ENCODE data around the gene TMOD1.
A peak's percentile ranks its signal among the peaks of the same experiment; 100 is the strongest.

TMOD1 gene

GRCh38 chr9:97623946-97624345, 122.5 kb downstream of the TMOD1 start:
- Histone ChIP-seq H3K4me1 (ENCODE audit: control insufficient read depth, insufficient read depth, low read length) (peaks cover 5% of the 10 kb centered on the region), H3K27me3 (ENCODE audit: control insufficient read depth, insufficient read depth, low read length) (no peaks in the 10 kb centered on the region), H3K9ac (ENCODE audit: low read depth, low read length) (no peak overlapping the region), H3K36me3 (ENCODE audit: control insufficient read depth, insufficient read depth, low read length) (peaks cover 22% of the 10 kb centered on the region), H3K9me3 (ENCODE audit: control insufficient read depth, insufficient read depth, low read length) (peaks cover 3% of the 10 kb centered on the region), H3K4me3 (ENCODE audit: low read depth, low read length) (no peak overlapping the region)

GRCh38 chr9:97625620-97626019, 124.2 kb downstream of the TMOD1 start:
- no peaks in the 10 kb centered on the region for H3K27me3 ChIP-seq (ENCODE audit: control insufficient read depth, insufficient read depth, low read length)
- H3K4me1 ChIP-seq (ENCODE audit: control insufficient read depth, insufficient read depth, low read length) = peaks cover 10% of the 10 kb centered on the region
- H3K9me3 ChIP-seq (ENCODE audit: control insufficient read depth, insufficient read depth, low read length) = peaks cover 3% of the 10 kb centered on the region
- no peak overlapping the region for H3K4me3 ChIP-seq (ENCODE audit: low read depth, low read length)
- peaks cover 22% of the 10 kb centered on the region for H3K36me3 ChIP-seq (ENCODE audit: control insufficient read depth, insufficient read depth, low read length)
- H3K9ac ChIP-seq (ENCODE audit: low read depth, low read length) = no peak overlapping the region

GRCh38 chr9:97627624-97628023, 126.2 kb downstream of the TMOD1 start:
- no peaks in the 10 kb centered on the region for H3K9me3 ChIP-seq (ENCODE audit: control insufficient read depth, insufficient read depth, low read length)
- no peak overlapping the region for H3K9ac ChIP-seq (ENCODE audit: low read depth, low read length)
- peaks cover 10% of the 10 kb centered on the region for H3K4me1 ChIP-seq (ENCODE audit: control insufficient read depth, insufficient read depth, low read length)
- no peak overlapping the region for H3K4me3 ChIP-seq (ENCODE audit: low read depth, low read length)
- H3K27me3 ChIP-seq (ENCODE audit: control insufficient read depth, insufficient read depth, low read length) = no peaks in the 10 kb centered on the region
- peaks cover 11% of the 10 kb centered on the region for H3K36me3 ChIP-seq (ENCODE audit: control insufficient read depth, insufficient read depth, low read length)

GRCh38 chr9:97628668-97629067, 127.2 kb downstream of the TMOD1 start:
- no peak overlapping the region for H3K4me3 ChIP-seq (ENCODE audit: low read depth, low read length)
- H3K9ac ChIP-seq (ENCODE audit: low read depth, low read length) = no peak overlapping the region
- H3K9me3 ChIP-seq (ENCODE audit: control insufficient read depth, insufficient read depth, low read length) = no peaks in the 10 kb centered on the region
- H3K36me3 ChIP-seq (ENCODE audit: control insufficient read depth, insufficient read depth, low read length) = peaks cover 6% of the 10 kb centered on the region
- H3K4me1 ChIP-seq (ENCODE audit: control insufficient read depth, insufficient read depth, low read length) = peaks cover 10% of the 10 kb centered on the region
- H3K27me3 ChIP-seq (ENCODE audit: control insufficient read depth, insufficient read depth, low read length) = no peaks in the 10 kb centered on the region

GRCh38 chr9:97629156-97629555, 127.7 kb downstream of the TMOD1 start:
- H3K4me3 ChIP-seq (ENCODE audit: low read depth, low read length) = no peak overlapping the region
- H3K4me1 ChIP-seq (ENCODE audit: control insufficient read depth, insufficient read depth, low read length) = peaks cover 10% of the 10 kb centered on the region
- H3K9ac ChIP-seq (ENCODE audit: low read depth, low read length) = no peak overlapping the region
- H3K9me3 ChIP-seq (ENCODE audit: control insufficient read depth, insufficient read depth, low read length) = no peaks in the 10 kb centered on the region
- peaks cover 2% of the 10 kb centered on the region for H3K36me3 ChIP-seq (ENCODE audit: control insufficient read depth, insufficient read depth, low read length)
- no peaks in the 10 kb centered on the region for H3K27me3 ChIP-seq (ENCODE audit: control insufficient read depth, insufficient read depth, low read length)

GRCh38 chr9:97630591-97630990, 129.1 kb downstream of the TMOD1 start:
- no peak overlapping the region for H3K9ac ChIP-seq (ENCODE audit: low read depth, low read length)
- H3K4me1 ChIP-seq (ENCODE audit: control insufficient read depth, insufficient read depth, low read length) = peaks cover 10% of the 10 kb centered on the region
- no peaks in the 10 kb centered on the region for H3K9me3 ChIP-seq (ENCODE audit: control insufficient read depth, insufficient read depth, low read length)
- no peaks in the 10 kb centered on the region for H3K36me3 ChIP-seq (ENCODE audit: control insufficient read depth, insufficient read depth, low read length)
- H3K4me3 ChIP-seq (ENCODE audit: low read depth, low read length) = no peak overlapping the region
- no peaks in the 10 kb centered on the region for H3K27me3 ChIP-seq (ENCODE audit: control insufficient read depth, insufficient read depth, low read length)

- Histone ChIP-seq H3K9ac (ENCODE audit: low read depth, low read length) (peak overlapping the region; percentile 90), H3K36me3 (ENCODE audit: control insufficient read depth, insufficient read depth, low read length) (no peaks in the 10 kb centered on the region), H3K9me3 (ENCODE audit: control insufficient read depth, insufficient read depth, low read length) (no peaks in the 10 kb centered on the region), H3K4me3 (ENCODE audit: low read depth, low read length) (peak overlapping the region; percentile 68), H3K4me1 (ENCODE audit: control insufficient read depth, insufficient read depth, low read length) (peaks cover 15% of the 10 kb centered on the region), H3K27me3 (ENCODE audit: control insufficient read depth, insufficient read depth, low read length) (no peaks in the 10 kb centered on the region)
Measured at GRCh38 chr9:97632248-97632984, 130.9 kb downstream of the TMOD1 start.

GRCh38 chr9:97632985-97633858, 131.8 kb downstream of the TMOD1 start, which contains the start of the genes NCBP1 and TSTD2:
Gene NCBP1 (plus strand): TSS chr9:97633821. CDS start chr9:97633882, 61 bp downstream.
Gene TSTD2 (minus strand): TSS chr9:97633368. CDS start chr9:97627562, 5,806 bp downstream.
- H3K27me3 ChIP-seq (ENCODE audit: control insufficient read depth, insufficient read depth, low read length) = no peaks in the 10 kb centered on the region
- peaks cover 15% of the 10 kb centered on the region for H3K4me1 ChIP-seq (ENCODE audit: control insufficient read depth, insufficient read depth, low read length)

GRCh38 chr9:97633859-97634490, 132.5 kb downstream of the TMOD1 start:
- no peaks in the 10 kb centered on the region for H3K27me3 ChIP-seq (ENCODE audit: control insufficient read depth, insufficient read depth, low read length)
- peak overlapping the region; percentile 68 for H3K4me3 ChIP-seq (ENCODE audit: low read depth, low read length)
- peak overlapping the region; percentile 90 for H3K9ac ChIP-seq (ENCODE audit: low read depth, low read length)
- no peaks in the 10 kb centered on the region for H3K9me3 ChIP-seq (ENCODE audit: control insufficient read depth, insufficient read depth, low read length)
- H3K4me1 ChIP-seq (ENCODE audit: control insufficient read depth, insufficient read depth, low read length) = peaks cover 10% of the 10 kb centered on the region
- H3K36me3 ChIP-seq (ENCODE audit: control insufficient read depth, insufficient read depth, low read length) = no peaks in the 10 kb centered on the region

More at GRCh38 chr9:97632985-97633858, 131.8 kb downstream of the TMOD1 start, which contains the start of the genes NCBP1 and TSTD2:
- H3K4me3 ChIP-seq (ENCODE audit: low read depth, low read length) = peak within 1 kb of the TSS; percentile 68
- no peaks in the 10 kb centered on the region for H3K36me3 ChIP-seq (ENCODE audit: control insufficient read depth, insufficient read depth, low read length)
- no peaks in the 10 kb centered on the region for H3K9me3 ChIP-seq (ENCODE audit: control insufficient read depth, insufficient read depth, low read length)
- peak within 1 kb of the TSS; percentile 90 for H3K9ac ChIP-seq (ENCODE audit: low read depth, low read length)

GRCh38 chr9:97635026-97635425, 133.6 kb downstream of the TMOD1 start:
- no peaks in the 10 kb centered on the region for H3K9me3 ChIP-seq (ENCODE audit: control insufficient read depth, insufficient read depth, low read length)
- no peak overlapping the region for H3K9ac ChIP-seq (ENCODE audit: low read depth, low read length)
- H3K4me3 ChIP-seq (ENCODE audit: low read depth, low read length) = peak overlapping the region; percentile 68
- peaks cover 6% of the 10 kb centered on the region for H3K4me1 ChIP-seq (ENCODE audit: control insufficient read depth, insufficient read depth, low read length)
- no peaks in the 10 kb centered on the region for H3K36me3 ChIP-seq (ENCODE audit: control insufficient read depth, insufficient read depth, low read length)
- no peaks in the 10 kb centered on the region for H3K27me3 ChIP-seq (ENCODE audit: control insufficient read depth, insufficient read depth, low read length)

- Histone ChIP-seq H3K4me1 (ENCODE audit: control insufficient read depth, insufficient read depth, low read length) (peaks cover 6% of the 10 kb centered on the region), H3K36me3 (ENCODE audit: control insufficient read depth, insufficient read depth, low read length) (no peaks in the 10 kb centered on the region), H3K27me3 (ENCODE audit: control insufficient read depth, insufficient read depth, low read length) (no peaks in the 10 kb centered on the region), H3K9me3 (ENCODE audit: control insufficient read depth, insufficient read depth, low read length) (no peaks in the 10 kb centered on the region), H3K4me3 (ENCODE audit: low read depth, low read length) (no peak overlapping the region), H3K9ac (ENCODE audit: low read depth, low read length) (no peak overlapping the region)
Measured at GRCh38 chr9:97636903-97637302, 135.4 kb downstream of the TMOD1 start.
